ENCODE data around the gene STK24. TPM values are rescaled to one million over a fixed set of nuclear protein-coding genes. Genes with fewer than 3 reads are reported as not detected.
A peak's percentile ranks its signal among the peaks of the same experiment; 100 is the strongest.

STK24 gene
- polyA plus RNA-seq, 1 experiment = 44.0 TPM

DNA sequence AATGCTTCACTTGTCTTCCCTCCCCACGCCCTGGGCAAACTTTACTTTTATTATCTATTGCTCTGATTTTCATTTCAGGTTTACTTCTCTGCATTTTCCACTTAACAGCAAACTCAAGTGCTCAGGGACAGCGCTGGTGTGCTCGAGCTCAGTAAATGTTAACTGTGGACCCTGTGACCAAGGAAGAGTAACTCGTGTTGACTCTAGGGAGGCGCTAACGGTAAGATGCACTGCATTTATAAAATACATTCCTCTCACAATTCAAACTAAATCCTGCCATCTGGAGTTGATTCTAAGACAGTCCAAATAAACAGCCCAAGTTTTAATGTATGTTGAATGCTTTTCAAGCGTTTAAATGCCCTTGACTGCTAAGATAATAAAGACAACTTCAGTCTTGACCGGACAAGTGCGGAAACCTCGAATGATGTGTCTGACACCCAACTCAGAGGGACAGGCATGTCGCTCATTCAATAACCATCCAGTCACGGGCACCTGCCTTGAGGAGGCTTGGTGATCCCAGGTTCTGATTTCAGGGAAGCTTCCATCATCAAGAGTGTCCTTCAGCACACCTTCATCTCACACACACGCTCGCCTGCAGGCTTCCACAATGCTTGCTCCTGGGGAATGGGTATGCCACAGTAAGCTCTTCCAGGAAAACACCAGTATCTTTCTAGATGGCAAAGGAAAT, 93.2 kb downstream of the STK24 start:
- TF ChIP-seq CTCF (IDR thresholded peaks at IDR 0.05; ENCODE audit: low read depth, low read length) = 0 out of 2 replicates have a peak, but pooled peaks have one; percentile 14
- CTCF ChIA-PET = interaction anchor here (0.6 to 2.3 kb wide), 8 partner anchors 17 to 200 kb away, joined by 3 to 10 read pairs (median 6); no protein-coding TSS in a partner anchor
- POLR2A ChIA-PET = interaction anchor here (1.3 to 1.5 kb wide), 2 partner anchors 65 to 94 kb away, joined by 3 to 4 read pairs; partner anchors contain the start of gene STK24
- Histone ChIP-seq H3K27me3 (ENCODE audit: control insufficient read depth, insufficient read depth, low read length) (no peaks in the 10 kb centered on the region), H3K27ac (ENCODE audit: low read depth, low read length) (peak overlapping the region; percentile 92), H3K4me3 (ENCODE audit: low read depth, low read length) (no peak overlapping the region), H3K9me3 (ENCODE audit: control insufficient read depth, insufficient read depth, low read length) (no peaks in the 10 kb centered on the region)
- no peak for DNase-seq (ENCODE audit: low read depth, low spot score)

DNA sequence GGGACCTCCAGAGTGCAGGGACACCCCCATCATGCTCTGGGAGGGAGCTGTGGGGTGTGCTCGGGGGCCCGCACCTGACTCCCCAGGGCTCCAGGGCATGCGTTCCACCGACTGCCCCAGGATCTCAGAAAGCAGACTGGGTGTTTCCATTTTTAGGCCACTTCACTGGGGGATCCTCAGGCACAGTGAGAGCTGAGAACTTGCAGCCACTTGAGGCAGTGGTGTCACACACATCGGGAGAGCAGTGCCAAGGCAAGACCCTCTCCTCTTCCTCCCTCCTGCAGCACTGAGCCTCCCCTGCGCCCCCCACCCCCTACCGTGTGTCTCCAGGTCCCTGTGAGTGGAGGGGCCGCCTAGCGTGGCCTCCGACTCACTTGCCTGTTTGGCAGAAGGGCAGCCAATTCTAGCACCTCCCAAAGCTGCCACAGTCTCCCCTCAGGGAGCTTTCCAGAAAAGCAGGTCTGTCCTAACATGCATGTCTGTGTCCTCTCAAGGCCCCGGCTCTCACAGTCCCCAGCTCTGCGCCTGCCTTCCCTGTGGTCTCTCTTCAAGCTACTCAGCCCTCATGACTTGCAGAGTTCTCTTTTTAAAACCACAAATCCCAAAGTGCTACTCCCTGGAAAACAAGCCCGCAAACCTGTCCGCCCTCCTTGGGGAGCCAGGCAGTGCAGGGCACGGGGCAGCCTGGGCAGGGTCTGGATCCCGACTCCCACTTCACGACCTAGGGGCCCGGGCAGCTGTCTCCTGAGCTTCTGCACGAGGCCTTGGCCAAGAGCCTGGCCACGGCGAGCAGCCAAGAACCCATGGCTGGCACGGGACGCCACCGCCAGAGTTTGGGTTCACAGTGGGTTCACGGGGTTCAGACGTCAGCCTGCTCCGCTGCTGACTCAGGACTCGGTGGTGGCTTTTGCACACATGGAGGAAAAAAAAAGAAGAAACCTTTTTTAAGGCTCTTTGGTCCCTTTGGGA, 94.1 kb downstream of the STK24 start:
- ChIA-PET POLR2A (interaction anchor here (0.6 to 1.3 kb wide), 3 partner anchors 22 to 499 kb away, joined by 3 to 6 read pairs (median 5); partner anchors contain the start of gene STK24), CTCF (interaction anchor here (0.7 to 2.3 kb wide), 7 partner anchors 16 to 955 kb away, joined by 3 to 9 read pairs (median 4); no protein-coding TSS in a partner anchor)
- Histone ChIP-seq H3K4me3 (ENCODE audit: low read depth, low read length) (no peak overlapping the region), H3K9me3 (ENCODE audit: control insufficient read depth, insufficient read depth, low read length) (no peaks in the 10 kb centered on the region), H3K27me3 (ENCODE audit: control insufficient read depth, insufficient read depth, low read length) (no peaks in the 10 kb centered on the region), H3K27ac (ENCODE audit: low read depth, low read length) (peak overlapping the region; percentile 92)
- 0 out of 2 replicates have a peak, but pooled peaks have one; percentile 11 for TF ChIP-seq CTCF (IDR thresholded peaks at IDR 0.05; ENCODE audit: low read depth, low read length)
- no peak for DNase-seq (ENCODE audit: low read depth, low spot score)

DNA sequence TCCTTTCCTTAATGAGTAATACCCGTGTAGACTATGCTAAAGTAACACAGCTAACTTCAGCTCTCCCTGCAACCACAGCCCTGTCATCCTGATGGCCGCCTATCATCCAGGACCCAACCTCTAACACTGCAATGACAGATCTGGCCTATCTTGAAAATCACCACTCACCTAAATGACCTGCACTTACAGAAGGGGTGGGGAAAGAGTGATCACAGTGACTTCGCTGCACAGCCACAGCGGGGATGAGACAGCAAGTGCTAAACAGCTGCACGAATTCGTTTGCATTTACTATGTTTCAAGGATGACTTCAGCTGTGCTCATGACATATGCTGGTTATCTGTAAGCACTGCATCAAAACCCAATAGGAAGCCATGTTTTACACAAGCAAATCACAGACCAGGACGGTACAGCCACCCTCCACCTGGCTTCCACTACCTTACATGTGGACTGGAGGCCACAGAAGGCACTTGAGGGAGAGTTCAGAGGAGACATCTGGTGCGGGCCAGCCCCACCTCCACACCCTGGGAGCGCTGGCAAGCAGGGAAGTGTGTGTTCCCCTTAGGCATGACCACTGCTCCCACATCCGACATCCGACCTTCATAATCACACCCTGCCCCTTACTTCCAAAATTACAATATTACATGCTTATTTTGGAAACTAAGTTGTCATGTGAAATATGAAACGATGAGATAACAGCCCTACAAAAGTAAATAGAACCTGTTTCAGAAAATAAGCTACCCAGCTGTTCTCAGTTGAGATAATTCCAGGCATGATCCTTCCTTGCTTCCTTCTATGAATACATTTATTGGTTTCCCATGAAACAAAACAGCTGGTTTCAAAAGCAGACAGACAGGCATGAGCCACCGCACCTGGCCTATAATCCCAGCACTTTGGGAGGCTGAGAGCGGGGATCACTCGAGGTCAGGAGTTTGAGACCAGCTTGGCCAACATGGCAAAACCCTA, 95.7 kb downstream of the STK24 start:
- H3K27ac ChIP-seq (ENCODE audit: low read depth, low read length) = peak overlapping the region; percentile 39
- no peaks in the 10 kb centered on the region for H3K27me3 ChIP-seq (ENCODE audit: control insufficient read depth, insufficient read depth, low read length)
- CTCF ChIA-PET = interaction anchor here (0.7 to 2.2 kb wide), 5 partner anchors 14 to 172 kb away, joined by 3 to 9 read pairs (median 4); no protein-coding TSS in a partner anchor
- no peaks in the 10 kb centered on the region for H3K9me3 ChIP-seq (ENCODE audit: control insufficient read depth, insufficient read depth, low read length)
- no peak overlapping the region for H3K4me3 ChIP-seq (ENCODE audit: low read depth, low read length)
- DNase-seq (ENCODE audit: low read depth, low spot score) = no peak
- POLR2A ChIA-PET = interaction anchor here (0.9 kb wide), 1 partner anchor 59 kb away, joined by 3 read pairs; no protein-coding TSS in a partner anchor
- no peak for TF ChIP-seq CTCF (IDR thresholded peaks at IDR 0.05; ENCODE audit: low read depth, low read length)

- ChIA-PET POLR2A (no interaction called here), CTCF (interaction anchor here (0.6 to 1.2 kb wide), 2 partner anchors 16 to 362 kb away, joined by 3 to 4 read pairs; no protein-coding TSS in a partner anchor)
- DNase-seq (ENCODE audit: low read depth, low spot score) = no peak
- no peak overlapping the region for H3K27ac ChIP-seq (ENCODE audit: low read depth, low read length)
- no peaks in the 10 kb centered on the region for H3K27me3 ChIP-seq (ENCODE audit: control insufficient read depth, insufficient read depth, low read length)
- H3K4me3 ChIP-seq (ENCODE audit: low read depth, low read length) = no peak overlapping the region
- TF ChIP-seq CTCF (IDR thresholded peaks at IDR 0.05; ENCODE audit: low read depth, low read length) = no peak
- H3K9me3 ChIP-seq (ENCODE audit: control insufficient read depth, insufficient read depth, low read length) = peaks cover 4% of the 10 kb centered on the region; the same call in 1 of the 2 replicates
Measured at GRCh38 chr13:98479496-98480003, 97.4 kb downstream of the STK24 start.

All from AG04450 (cell line).